ENCODE data around the gene TEX14.

DNA sequence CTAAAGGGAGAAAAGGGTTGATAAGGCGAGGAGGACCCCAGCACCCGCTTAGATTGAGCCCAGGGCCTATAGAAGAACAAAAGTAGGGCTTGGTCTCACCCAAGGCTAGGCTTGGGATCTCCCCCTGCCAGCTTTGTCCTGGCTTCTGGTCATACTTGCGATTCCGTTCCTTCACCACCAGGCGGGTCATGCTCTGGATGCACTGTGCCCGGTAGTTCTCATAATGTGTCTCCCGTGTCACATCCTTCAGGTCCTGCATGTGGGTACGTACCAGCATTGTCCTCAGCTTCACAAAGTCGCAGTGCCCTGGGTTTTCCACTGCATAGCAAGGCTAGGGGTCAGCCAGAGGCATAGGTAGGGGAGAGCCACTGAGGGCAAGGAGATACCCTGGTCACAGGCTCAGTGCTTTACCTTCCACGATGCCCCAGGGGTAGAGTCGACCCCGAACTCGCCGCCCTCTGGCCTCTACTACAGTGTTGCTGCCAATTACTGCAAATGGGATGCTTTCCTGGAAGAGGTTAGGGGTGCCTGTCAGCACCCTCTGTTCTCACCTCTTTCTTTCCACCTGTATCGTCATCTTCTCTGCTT is 170.9 kb downstream of the TEX14 start:
- TF ChIP-seq POLR2A (IDR thresholded peaks at IDR 0.05; ENCODE audit: low read depth, low read length) (no peak), CTCF (IDR thresholded peaks at IDR 0.05; ENCODE audit: extremely low read depth in 1 of 2, insufficient read depth in 1 of 2, low read depth in 1 of 2, low read length in 2 of 2) (peak; percentile 36 to 47), GATA2 (IDR thresholded peaks at IDR 0.05; ENCODE audit: insufficient read depth, insufficient read length, low read depth, low read length) (no peak), EZH2 (IDR thresholded peaks at IDR 0.05; ENCODE audit: borderline replicate concordance, low read depth, low read length, severe bottlenecking) (no peak), POLR2AphosphoS5 (IDR thresholded peaks at IDR 0.05; ENCODE audit: insufficient read depth, low read depth, low read length) (no peak)

All from endothelial cell of umbilical vein (primary cell).